NCI-H1092 (cell line): ENCODE data around the gene CTSL.

Experiments
- DNase-seq: peaks from one replicate; lab custom pipeline; 2025; lab: John Stamatoyannopoulos, UW

Gene CTSL

GRCh38 chr9:87701491-87701890 is 24.4 kb upstream of the CTSL start:
- no peak for DNase-seq

DNA sequence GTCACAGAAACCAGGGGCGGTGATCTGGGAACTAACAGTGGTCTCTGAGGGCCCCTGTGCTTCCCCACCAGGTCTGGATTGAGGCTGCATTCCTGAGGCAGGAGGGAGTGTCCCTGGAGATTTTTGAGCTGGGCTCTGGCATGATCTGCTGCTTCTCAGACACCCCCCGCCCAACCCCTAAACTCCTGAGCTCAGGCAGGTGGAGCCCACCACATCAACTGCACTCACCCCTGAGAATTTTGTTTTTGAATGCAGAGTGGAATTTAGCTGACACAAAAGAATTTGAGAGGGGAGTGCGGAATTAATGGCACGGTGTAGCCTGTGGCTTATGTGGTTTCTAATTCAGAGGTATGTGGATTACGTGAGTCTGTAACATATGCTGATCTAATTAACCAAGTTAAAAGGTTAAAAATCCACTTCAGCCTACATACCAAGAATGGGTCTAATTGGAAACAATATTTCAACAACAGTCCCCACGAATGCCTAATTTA is 23.9 kb upstream of the CTSL start:
- no peak for DNase-seq

DNA sequence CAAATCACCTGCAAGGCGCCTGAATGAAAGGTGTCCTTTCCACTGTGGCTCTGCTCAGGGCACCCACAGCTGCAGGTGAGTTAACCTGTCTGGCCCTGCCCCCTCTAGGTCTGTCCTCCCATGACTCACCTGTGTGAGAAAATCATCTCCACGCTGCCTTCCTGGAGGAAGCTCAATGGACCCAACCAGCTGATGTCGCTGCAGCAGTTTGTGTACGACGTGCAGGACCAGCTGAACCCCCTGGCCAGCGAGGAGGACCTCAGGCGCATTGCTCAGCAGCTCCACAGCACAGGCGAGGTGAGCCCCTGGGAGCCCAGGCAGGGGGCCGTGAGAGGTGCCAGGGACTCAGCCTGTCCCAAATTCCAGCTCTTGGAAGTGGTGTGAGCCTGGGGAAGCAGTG is 23.0 kb upstream of the CTSL start:
- no peak for DNase-seq

DNA sequence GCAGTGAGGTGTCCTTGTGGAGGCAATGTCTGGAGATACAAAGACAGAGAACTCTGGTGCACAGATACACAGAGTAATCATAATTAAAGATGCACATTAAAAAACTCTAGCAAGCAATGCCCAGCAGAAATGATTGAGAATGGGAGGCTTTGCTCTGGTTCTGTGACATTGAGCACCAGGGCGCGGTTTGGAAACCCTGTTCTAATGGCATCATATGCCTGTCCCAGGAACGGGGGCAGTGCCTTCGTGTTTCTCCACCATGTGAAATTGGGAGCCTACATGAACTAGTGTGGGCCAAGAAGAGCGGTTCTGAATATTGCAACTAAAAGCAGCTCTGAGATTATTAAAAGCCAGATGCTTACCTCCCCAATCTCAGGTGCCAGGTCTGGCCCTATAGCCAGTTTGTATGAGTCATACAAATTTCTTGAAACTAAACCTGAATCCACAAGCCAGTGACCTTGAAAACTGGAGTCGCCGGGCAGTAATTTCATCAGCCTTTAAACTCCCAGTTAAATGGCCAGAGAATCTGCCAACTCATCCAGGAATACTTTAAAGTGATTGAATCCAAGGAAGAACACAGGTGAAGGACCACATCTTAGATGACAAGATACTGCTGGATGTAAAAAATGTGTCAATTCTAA is 22.2 kb upstream of the CTSL start:
- DNase-seq, result no peak

DNA sequence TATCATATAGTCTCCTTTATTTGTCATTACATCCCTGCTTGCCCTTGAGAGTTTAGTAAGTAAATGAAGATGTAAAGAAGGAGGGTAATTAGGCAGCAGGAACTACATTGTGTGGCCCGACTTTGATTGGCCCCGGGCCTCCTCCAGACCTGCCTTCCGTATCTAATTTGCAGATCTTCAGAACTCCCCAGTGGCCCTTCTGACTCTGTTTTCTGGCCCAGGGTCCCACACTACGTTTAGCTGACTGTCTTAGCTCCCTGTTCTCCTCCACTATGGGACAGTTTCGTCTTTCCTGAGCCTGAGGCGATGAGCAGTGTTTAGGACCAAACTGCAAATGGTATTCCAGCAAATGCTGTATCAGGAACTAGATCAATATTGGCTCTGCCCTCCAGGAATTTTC is 21.6 kb upstream of the CTSL start:
- no peak for DNase-seq

DNA sequence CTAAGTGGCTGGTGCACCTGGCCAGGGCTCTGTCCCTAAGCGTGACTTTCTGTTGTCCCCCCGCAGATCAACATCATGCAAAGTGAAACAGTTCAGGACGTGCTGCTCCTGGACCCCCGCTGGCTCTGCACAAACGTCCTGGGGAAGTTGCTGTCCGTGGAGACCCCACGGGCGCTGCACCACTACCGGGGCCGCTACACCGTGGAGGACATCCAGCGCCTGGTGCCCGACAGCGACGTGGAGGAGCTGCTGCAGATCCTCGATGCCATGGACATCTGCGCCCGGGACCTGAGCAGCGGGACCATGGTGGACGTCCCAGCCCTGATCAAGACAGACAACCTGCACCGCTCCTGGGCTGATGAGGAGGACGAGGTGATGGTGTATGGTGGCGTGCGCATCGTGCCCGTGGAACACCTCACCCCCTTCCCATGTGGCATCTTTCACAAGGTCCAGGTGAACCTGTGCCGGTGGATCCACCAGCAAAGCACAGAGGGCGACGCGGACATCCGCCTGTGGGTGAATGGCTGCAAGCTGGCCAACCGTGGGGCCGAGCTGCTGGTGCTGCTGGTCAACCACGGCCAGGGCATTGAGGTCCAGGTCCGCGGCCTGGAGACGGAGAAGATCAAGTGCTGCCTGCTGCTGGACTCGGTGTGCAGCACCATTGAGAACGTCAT is 19.7 kb upstream of the CTSL start:
- no peak for DNase-seq

DNA sequence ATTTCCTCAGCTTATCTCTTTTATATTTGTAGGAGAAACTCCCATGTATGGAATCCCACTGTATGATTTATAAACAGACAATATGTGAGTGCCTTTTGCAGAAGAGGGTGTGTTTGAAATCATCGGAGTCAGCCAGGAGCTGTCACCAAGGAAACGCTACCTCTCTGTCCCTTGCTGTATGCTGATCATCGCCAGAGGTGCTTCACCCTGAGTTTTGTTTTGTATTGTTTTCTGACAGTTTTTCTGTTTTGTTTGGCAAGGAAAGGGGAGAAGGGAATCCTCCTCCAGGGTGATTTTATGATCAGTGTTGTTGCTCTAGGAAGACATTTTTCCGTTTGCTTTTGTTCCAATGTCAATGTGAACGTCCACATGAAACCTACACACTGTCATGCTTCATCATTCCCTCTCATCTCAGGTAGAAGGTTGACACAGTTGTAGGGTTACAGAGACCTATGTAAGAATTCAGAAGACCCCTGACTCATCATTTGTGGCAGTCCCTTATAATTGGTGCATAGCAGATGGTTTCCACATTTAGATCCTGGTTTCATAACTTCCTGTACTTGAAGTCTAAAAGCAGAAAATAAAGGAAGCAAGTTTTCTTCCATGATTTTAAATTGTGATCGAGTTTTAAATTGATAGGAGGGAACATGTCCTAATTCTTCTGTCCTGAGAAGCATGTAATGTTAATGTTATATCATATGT is 18.0 kb upstream of the CTSL start:
- no peak for DNase-seq

GRCh38 chr9:87708546-87708945 is 17.4 kb upstream of the CTSL start:
- no peak for DNase-seq

GRCh38 chr9:87708986-87709728 is 16.8 kb upstream of the CTSL start:
- no peak for DNase-seq

- DNase-seq, result no peak
These were observed 15.5 kb upstream of the CTSL start for GRCh38 chr9:87710443-87710842.

- DNase-seq, result no peak
These were observed 13.8 kb upstream of the CTSL start for GRCh38 chr9:87711857-87712800.

- DNase-seq, result no peak
These were observed 13.1 kb upstream of the CTSL start for GRCh38 chr9:87712801-87713277.

DNA sequence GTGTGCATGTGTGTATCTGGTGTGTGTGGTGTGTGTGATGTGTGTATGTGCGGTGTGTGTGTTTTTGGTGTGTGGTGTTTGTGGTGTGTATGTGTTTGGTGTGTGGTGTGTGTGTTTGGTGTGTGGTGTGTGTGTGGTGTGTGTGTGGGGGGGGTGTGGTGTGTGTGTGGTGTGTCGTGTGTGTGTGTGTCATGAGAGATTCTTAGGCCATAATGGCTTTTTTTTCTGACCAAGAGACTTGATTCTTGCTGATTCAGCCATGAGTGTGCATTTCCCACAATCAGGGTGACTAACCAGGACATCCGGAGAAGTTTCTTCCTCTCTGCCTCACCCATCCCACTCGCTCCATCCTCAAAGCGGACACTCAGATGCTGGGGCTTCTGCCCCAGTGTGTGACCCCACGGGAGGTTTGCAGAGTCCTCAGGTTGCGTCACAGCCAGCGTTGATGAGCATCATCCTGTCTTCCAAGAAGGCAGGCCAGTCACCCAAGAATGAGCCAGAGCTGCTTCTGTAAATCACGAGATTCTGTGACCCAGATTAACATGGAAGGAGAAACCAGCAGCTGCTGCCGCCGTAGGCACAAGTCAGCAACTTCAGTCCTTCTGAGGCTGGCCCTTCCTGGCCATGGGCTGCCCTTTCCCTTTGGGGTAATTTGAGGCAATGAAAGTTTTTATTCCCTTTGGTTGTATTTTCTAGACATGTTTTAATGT is 12.5 kb upstream of the CTSL start:
- DNase-seq, result no peak

GRCh38 chr9:87713988-87714330 is 12.0 kb upstream of the CTSL start:
- DNase-seq, result no peak

- no peak for DNase-seq
These were observed 11.1 kb upstream of the CTSL start for GRCh38 chr9:87714819-87715218.

DNA sequence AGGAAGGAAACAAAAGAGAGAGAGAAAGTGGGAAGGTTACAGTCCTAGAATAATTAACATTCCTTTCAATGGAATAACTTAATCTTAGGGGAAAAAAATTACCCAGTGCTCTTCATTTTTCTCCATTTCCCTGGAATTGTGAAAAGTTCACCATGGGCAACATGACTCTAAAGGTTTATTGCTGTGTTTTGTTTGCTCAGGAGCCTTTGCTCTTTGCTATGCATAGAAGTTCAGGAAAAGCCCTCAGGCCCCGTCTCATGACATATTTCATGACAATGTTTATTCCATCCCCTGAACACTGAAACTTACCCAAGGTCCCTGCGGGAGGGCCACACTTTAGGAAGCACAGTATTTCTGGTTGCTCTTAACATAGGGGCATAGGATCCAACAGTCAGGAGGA is 9.8 kb upstream of the CTSL start:
- DNase-seq, result no peak

GRCh38 chr9:87717456-87717855 is 8.5 kb upstream of the CTSL start:
- DNase-seq, result no peak

DNA sequence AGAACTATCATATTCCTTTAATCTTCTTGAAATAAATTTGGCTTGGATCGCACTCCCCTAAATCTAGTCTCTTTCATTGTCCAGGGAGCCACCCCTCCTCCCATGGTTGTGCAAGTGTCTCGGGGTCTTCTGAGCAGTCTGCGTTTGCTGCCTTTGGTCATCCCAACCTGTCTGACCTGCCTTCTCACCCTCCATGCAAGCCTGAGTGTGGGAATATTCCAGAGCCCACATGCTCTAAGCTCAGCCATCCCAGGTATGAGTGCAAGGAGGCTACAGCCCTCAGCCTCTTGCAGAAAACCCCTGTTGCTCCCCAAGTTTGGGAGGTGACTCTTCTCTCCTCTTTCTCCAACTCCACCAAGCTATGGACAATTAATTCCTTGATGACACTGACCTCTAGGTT is 7.7 kb upstream of the CTSL start:
- no peak for DNase-seq

DNA sequence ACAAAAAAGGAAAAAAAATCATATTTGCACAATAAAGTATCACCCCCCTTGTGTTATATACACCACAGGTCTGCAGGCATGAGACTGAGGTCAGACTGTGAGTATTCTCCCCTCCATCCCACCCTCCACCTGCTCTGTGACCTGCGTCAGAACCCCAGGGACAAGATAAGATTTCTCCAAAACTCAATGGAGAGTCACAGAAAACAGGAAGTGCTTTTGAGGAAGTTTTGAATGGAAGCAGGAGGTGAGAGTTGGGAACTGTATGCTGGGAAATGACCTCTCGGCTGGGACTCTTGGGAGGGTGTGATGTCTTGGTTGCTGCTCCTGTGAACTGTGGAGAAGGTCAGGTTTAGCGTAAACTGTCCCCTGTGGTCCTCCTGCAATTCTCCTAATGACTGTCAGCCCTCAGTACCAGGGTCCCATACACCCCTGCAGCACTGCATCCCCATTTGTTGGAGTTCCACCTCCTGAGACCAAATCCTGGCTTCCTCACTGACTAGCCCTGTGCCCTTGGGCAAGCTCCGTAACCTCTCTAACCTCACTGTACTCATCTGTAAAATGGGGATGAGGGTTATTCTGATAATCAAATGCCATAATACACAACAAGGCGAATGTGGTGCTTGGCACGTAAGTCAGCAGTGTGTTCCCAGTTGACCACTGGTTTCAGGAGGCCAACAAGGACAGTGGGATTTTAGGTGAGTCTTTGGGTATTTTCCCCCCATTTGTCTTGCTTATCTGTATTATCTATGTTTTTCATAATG is 6.9 kb upstream of the CTSL start:
- no peak for DNase-seq

DNA sequence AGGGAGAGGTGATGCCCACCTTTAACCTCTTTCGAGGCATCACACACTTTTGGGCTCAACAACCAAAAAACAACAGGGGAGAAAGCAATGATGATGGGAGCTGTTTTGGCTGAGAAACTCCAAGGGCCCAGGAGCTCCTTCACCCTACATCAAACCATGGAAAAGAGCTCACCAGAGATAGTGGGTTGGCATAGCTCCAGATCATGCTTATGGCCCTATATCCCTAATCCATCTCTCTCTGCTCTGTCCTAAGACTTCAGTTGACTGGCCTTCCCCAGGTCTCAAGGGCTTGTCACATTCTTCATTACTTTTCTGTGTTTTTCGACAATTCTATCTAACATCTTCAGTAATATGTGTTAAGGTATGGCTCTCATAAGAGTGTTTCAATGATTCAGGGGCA is 5.7 kb upstream of the CTSL start:
- DNase-seq, result no peak
